Measurements from ENCODE around the gene WNT2.

Gene WNT2

DNA sequence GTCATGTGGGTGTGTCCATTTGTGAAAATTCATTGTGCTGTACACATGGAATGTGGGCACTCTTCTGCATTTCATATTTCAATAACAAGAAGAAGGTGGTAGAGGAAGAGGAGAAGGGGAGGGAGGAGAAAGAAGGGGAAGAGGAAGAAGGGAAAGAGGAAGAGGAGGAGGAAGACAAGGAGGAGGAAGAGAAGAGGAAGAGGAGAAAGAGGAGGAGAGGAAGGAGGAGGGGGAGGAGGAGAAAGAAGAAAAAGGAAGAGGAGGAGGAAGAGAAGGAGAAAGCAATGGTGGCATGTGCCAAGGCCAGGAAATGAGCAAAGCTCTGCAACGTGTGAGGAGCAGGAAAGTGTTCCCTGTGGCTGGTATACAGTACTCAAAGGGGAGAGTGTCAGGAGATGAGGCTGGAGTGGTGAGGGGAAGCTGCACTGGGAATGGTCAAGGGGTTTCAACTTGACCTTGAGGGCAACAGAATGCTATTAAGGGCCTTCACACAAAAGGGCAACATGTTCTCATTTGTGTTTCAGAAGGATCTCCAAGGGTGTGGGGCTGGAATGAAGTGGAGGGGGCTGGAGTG is 40.5 kb downstream of the WNT2 start:
- no peak overlapping the region for H3K4me2 ChIP-seq (ENCODE audit: low read length)
- no peak overlapping the region for H4K91ac ChIP-seq (ENCODE audit: low read depth, low read length)
- no peak overlapping the region for H3K4ac ChIP-seq (ENCODE audit: low read depth, low read length)
- no peak overlapping the region for H4K8ac ChIP-seq (ENCODE audit: low read depth, low read length)
- H3K79me2 ChIP-seq (ENCODE audit: control insufficient read depth, insufficient read depth, low read length, poor library complexity): no peaks in the 10 kb centered on the region
- no peak overlapping the region for H3K4me3 ChIP-seq (ENCODE audit: low read depth, low read length)
- no peaks in the 10 kb centered on the region for H3K36me3 ChIP-seq (ENCODE audit: control insufficient read depth in 1 of 2, insufficient read depth in 2 of 2, low read length in 2 of 2)
- H3K4me1 ChIP-seq (ENCODE audit: control insufficient read depth in 1 of 2, insufficient read depth in 2 of 2, low read length in 2 of 2): no peaks in the 10 kb centered on the region
- H2AK5ac ChIP-seq (ENCODE audit: low read length): no peak overlapping the region
- no peak for DNase-seq
- no peak overlapping the region for H3K9ac ChIP-seq (ENCODE audit: low read length)
- H2AFZ ChIP-seq (ENCODE audit: insufficient read depth, low read length, poor library complexity): no peak overlapping the region
- no peaks in the 10 kb centered on the region for H3K79me1 ChIP-seq (ENCODE audit: low read length)
- H3K18ac ChIP-seq (ENCODE audit: low read length): no peak overlapping the region
- H2BK120ac ChIP-seq (ENCODE audit: insufficient read depth, low read length, poor library complexity): no peak overlapping the region
- WGBS (ENCODE audit: extremely low coverage, insufficient coverage, insufficient read length): no CpG with 5 or more reads among the region's 1 CpG
- H3K9me3 ChIP-seq (ENCODE audit: insufficient read depth, low read depth, low read length): no peaks in the 10 kb centered on the region
- H2BK12ac ChIP-seq (ENCODE audit: low read length): no peak overlapping the region
- no peak overlapping the region for H4K12ac ChIP-seq (ENCODE audit: low read depth, low read length)
- H3K14ac ChIP-seq (ENCODE audit: low read length): no peak overlapping the region
- no peak overlapping the region for H3K23ac ChIP-seq (ENCODE audit: low read length)
- no peak overlapping the region for H3K27ac ChIP-seq (ENCODE audit: low read depth, low read length)
- H2BK5ac ChIP-seq (ENCODE audit: low read depth, low read length, poor library complexity): no peak overlapping the region
- H3K27me3 ChIP-seq (ENCODE audit: insufficient read depth, low read length): no peaks in the 10 kb centered on the region

- H2BK5ac ChIP-seq (ENCODE audit: low read depth, low read length, poor library complexity): no peak overlapping the region
- H3K4me3 ChIP-seq (ENCODE audit: low read depth, low read length): no peak overlapping the region
- H3K18ac ChIP-seq (ENCODE audit: low read length): no peak overlapping the region
- H2AFZ ChIP-seq (ENCODE audit: insufficient read depth, low read length, poor library complexity): no peak overlapping the region
- no peaks in the 10 kb centered on the region for H3K4me1 ChIP-seq (ENCODE audit: control insufficient read depth in 1 of 2, insufficient read depth in 2 of 2, low read length in 2 of 2)
- no peak overlapping the region for H4K8ac ChIP-seq (ENCODE audit: low read depth, low read length)
- H3K27ac ChIP-seq (ENCODE audit: low read depth, low read length): no peak overlapping the region
- DNase-seq: no peak
- WGBS (ENCODE audit: extremely low coverage, insufficient coverage, insufficient read length): no CpG with 5 or more reads among the region's 5 CpGs
- no peaks in the 10 kb centered on the region for H3K27me3 ChIP-seq (ENCODE audit: insufficient read depth, low read length)
- H2BK12ac ChIP-seq (ENCODE audit: low read length): no peak overlapping the region
- no peak overlapping the region for H3K9ac ChIP-seq (ENCODE audit: low read length)
- no peaks in the 10 kb centered on the region for H3K79me1 ChIP-seq (ENCODE audit: low read length)
- no peak overlapping the region for H3K4ac ChIP-seq (ENCODE audit: low read depth, low read length)
- H2AK5ac ChIP-seq (ENCODE audit: low read length): no peak overlapping the region
- H4K12ac ChIP-seq (ENCODE audit: low read depth, low read length): no peak overlapping the region
- no peak overlapping the region for H4K91ac ChIP-seq (ENCODE audit: low read depth, low read length)
- H3K36me3 ChIP-seq (ENCODE audit: control insufficient read depth in 1 of 2, insufficient read depth in 2 of 2, low read length in 2 of 2): no peaks in the 10 kb centered on the region
- H3K23ac ChIP-seq (ENCODE audit: low read length): no peak overlapping the region
- no peak overlapping the region for H3K14ac ChIP-seq (ENCODE audit: low read length)
- no peaks in the 10 kb centered on the region for H3K9me3 ChIP-seq (ENCODE audit: insufficient read depth, low read depth, low read length)
- no peak overlapping the region for H2BK120ac ChIP-seq (ENCODE audit: insufficient read depth, low read length, poor library complexity)
- no peaks in the 10 kb centered on the region for H3K79me2 ChIP-seq (ENCODE audit: control insufficient read depth, insufficient read depth, low read length, poor library complexity)
- H3K4me2 ChIP-seq (ENCODE audit: low read length): no peak overlapping the region
Measured at GRCh38 chr7:117281562-117281961, 41.3 kb downstream of the WNT2 start.

- DNase-seq: no peak
- H3K4ac ChIP-seq (ENCODE audit: low read depth, low read length): no peak overlapping the region
- no CpG with 5 or more reads among the region's 12 CpGs for WGBS (ENCODE audit: extremely low coverage, insufficient coverage, insufficient read length)
Measured at GRCh38 chr7:117279931-117280557, 42.8 kb downstream of the WNT2 start.

DNA sequence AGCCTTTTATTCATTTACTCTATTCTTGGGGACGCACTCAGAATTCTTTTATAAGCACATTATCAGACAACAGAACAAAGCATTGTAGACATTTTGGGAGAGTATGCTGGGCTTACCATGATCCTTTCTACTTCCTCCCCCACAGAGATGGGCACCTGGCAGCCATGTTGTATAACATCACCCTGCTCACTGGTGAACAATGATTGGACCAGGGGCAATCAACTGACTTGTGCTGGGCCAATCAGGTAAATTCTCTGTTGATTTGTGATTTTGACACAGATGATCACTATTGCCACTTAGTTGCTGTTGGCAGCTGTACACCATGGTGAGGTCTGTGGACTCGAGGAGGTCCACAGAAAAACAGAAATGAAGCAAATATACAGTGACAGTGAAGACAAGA is 43.7 kb downstream of the WNT2 start:
- no peak overlapping the region for H3K23ac ChIP-seq (ENCODE audit: low read length)
- H4K8ac ChIP-seq (ENCODE audit: low read depth, low read length): no peak overlapping the region
- H4K91ac ChIP-seq (ENCODE audit: low read depth, low read length): no peak overlapping the region
- H2BK5ac ChIP-seq (ENCODE audit: low read depth, low read length, poor library complexity): no peak overlapping the region
- H3K4ac ChIP-seq (ENCODE audit: low read depth, low read length): no peak overlapping the region
- H3K79me1 ChIP-seq (ENCODE audit: low read length): no peaks in the 10 kb centered on the region
- H3K27me3 ChIP-seq (ENCODE audit: insufficient read depth, low read length): no peaks in the 10 kb centered on the region
- H3K27ac ChIP-seq (ENCODE audit: low read depth, low read length): no peak overlapping the region
- no peaks in the 10 kb centered on the region for H3K9me3 ChIP-seq (ENCODE audit: insufficient read depth, low read depth, low read length)
- H3K4me3 ChIP-seq (ENCODE audit: low read depth, low read length): no peak overlapping the region
- no peak overlapping the region for H3K18ac ChIP-seq (ENCODE audit: low read length)
- H3K36me3 ChIP-seq (ENCODE audit: control insufficient read depth in 1 of 2, insufficient read depth in 2 of 2, low read length in 2 of 2): no peaks in the 10 kb centered on the region
- no peak overlapping the region for H4K12ac ChIP-seq (ENCODE audit: low read depth, low read length)
- no peak overlapping the region for H2AK5ac ChIP-seq (ENCODE audit: low read length)
- H3K4me1 ChIP-seq (ENCODE audit: control insufficient read depth in 1 of 2, insufficient read depth in 2 of 2, low read length in 2 of 2): no peaks in the 10 kb centered on the region
- no peak overlapping the region for H3K14ac ChIP-seq (ENCODE audit: low read length)
- WGBS (ENCODE audit: extremely low coverage, insufficient coverage, insufficient read length): no CpG with 5 or more reads among the region's 2 CpGs
- no peaks in the 10 kb centered on the region for H3K79me2 ChIP-seq (ENCODE audit: control insufficient read depth, insufficient read depth, low read length, poor library complexity)
- H2BK120ac ChIP-seq (ENCODE audit: insufficient read depth, low read length, poor library complexity): no peak overlapping the region
- no peak overlapping the region for H2BK12ac ChIP-seq (ENCODE audit: low read length)
- H3K9ac ChIP-seq (ENCODE audit: low read length): no peak overlapping the region
- no peak overlapping the region for H2AFZ ChIP-seq (ENCODE audit: insufficient read depth, low read length, poor library complexity)
- no peak overlapping the region for H3K4me2 ChIP-seq (ENCODE audit: low read length)
- no peak for DNase-seq

More at GRCh38 chr7:117279931-117280557, 42.8 kb downstream of the WNT2 start:
- Histone ChIP-seq H3K36me3 (ENCODE audit: control insufficient read depth in 1 of 2, insufficient read depth in 2 of 2, low read length in 2 of 2) (no peaks in the 10 kb centered on the region), H2AK5ac (ENCODE audit: low read length) (no peak overlapping the region), H3K9ac (ENCODE audit: low read length) (no peak overlapping the region), H2BK12ac (ENCODE audit: low read length) (no peak overlapping the region), H3K23ac (ENCODE audit: low read length) (no peak overlapping the region), H4K91ac (ENCODE audit: low read depth, low read length) (no peak overlapping the region), H3K27me3 (ENCODE audit: insufficient read depth, low read length) (no peaks in the 10 kb centered on the region), H2BK120ac (ENCODE audit: insufficient read depth, low read length, poor library complexity) (no peak overlapping the region), H3K79me1 (ENCODE audit: low read length) (no peaks in the 10 kb centered on the region), H3K18ac (ENCODE audit: low read length) (no peak overlapping the region), H2AFZ (ENCODE audit: insufficient read depth, low read length, poor library complexity) (no peak overlapping the region), H4K12ac (ENCODE audit: low read depth, low read length) (no peak overlapping the region), H3K9me3 (ENCODE audit: insufficient read depth, low read depth, low read length) (no peaks in the 10 kb centered on the region), H3K27ac (ENCODE audit: low read depth, low read length) (no peak overlapping the region), H4K8ac (ENCODE audit: low read depth, low read length) (no peak overlapping the region), H3K4me1 (ENCODE audit: control insufficient read depth in 1 of 2, insufficient read depth in 2 of 2, low read length in 2 of 2) (no peaks in the 10 kb centered on the region), H3K14ac (ENCODE audit: low read length) (no peak overlapping the region), H2BK5ac (ENCODE audit: low read depth, low read length, poor library complexity) (no peak overlapping the region), H3K79me2 (ENCODE audit: control insufficient read depth, insufficient read depth, low read length, poor library complexity) (no peaks in the 10 kb centered on the region), H3K4me3 (ENCODE audit: low read depth, low read length) (no peak overlapping the region), H3K4me2 (ENCODE audit: low read length) (no peak overlapping the region)

All from trophoblast cell (in vitro differentiated cells and primary cell).